ENCODE results near the gene PDE10A.

PDE10A gene

GRCh38 chr6:165441181-165441580, 221.9 kb downstream of the PDE10A start:
- no peak for ATAC-seq
- no peak for TF ChIP-seq ZFP3 (CRISPR knock-in tag; IDR thresholded peaks at IDR 0.05)
- TF ChIP-seq SNAI2 (CRISPR knock-in tag; IDR thresholded peaks at IDR 0.05) = no peak
- no peak for TF ChIP-seq ZFP30 (CRISPR knock-in tag; IDR thresholded peaks at IDR 0.05)
- no peak for TF ChIP-seq ZC3H10 (CRISPR knock-in tag; IDR thresholded peaks at IDR 0.05)
- TF ChIP-seq TOX (CRISPR knock-in tag; IDR thresholded peaks at IDR 0.05; ENCODE audit: borderline replicate concordance) = no peak
- no peak for TF ChIP-seq TSHZ2 (CRISPR knock-in tag; IDR thresholded peaks at IDR 0.05)
- no peak for TF ChIP-seq PPARA (CRISPR knock-in tag; IDR thresholded peaks at IDR 0.05; ENCODE audit: borderline replicate concordance)
- TF ChIP-seq ZNF70 (CRISPR knock-in tag; IDR thresholded peaks at IDR 0.05) = no peak
- TF ChIP-seq TCF4 (CRISPR knock-in tag; IDR thresholded peaks at IDR 0.05; ENCODE audit: borderline replicate concordance) = no peak

GRCh38 chr6:165439928-165440554, 223.0 kb downstream of the PDE10A start:
- ATAC-seq = no peak
- no peak for TF ChIP-seq ARNTL (CRISPR knock-in tag; IDR thresholded peaks at IDR 0.05; ENCODE audit: borderline replicate concordance, low read depth)
- TF ChIP-seq ISL1 (CRISPR knock-in tag; IDR thresholded peaks at IDR 0.05) = no peak
- no peak for TF ChIP-seq CREB5 (CRISPR knock-in tag; IDR thresholded peaks at IDR 0.05; ENCODE audit: low read depth)
- TF ChIP-seq TSHZ2 (CRISPR knock-in tag; IDR thresholded peaks at IDR 0.05) = no peak
- TF ChIP-seq CSRNP3 (CRISPR knock-in tag; IDR thresholded peaks at IDR 0.05) = no peak
- no peak for TF ChIP-seq TOX (CRISPR knock-in tag; IDR thresholded peaks at IDR 0.05; ENCODE audit: borderline replicate concordance)
- TF ChIP-seq CSDC2 (CRISPR knock-in tag; IDR thresholded peaks at IDR 0.05) = no peak
- no peak for TF ChIP-seq OSR1 (CRISPR knock-in tag; IDR thresholded peaks at IDR 0.05)
- no peak for TF ChIP-seq RARB (CRISPR knock-in tag; IDR thresholded peaks at IDR 0.05)
- TF ChIP-seq PATZ1 (CRISPR knock-in tag; IDR thresholded peaks at IDR 0.05; ENCODE audit: borderline replicate concordance) = no peak
- no peak for TF ChIP-seq ZC3H10 (CRISPR knock-in tag; IDR thresholded peaks at IDR 0.05)
- TF ChIP-seq TCF4 (CRISPR knock-in tag; IDR thresholded peaks at IDR 0.05; ENCODE audit: borderline replicate concordance) = no peak
- TF ChIP-seq GLIS3 (CRISPR knock-in tag; IDR thresholded peaks at IDR 0.05) = no peak
- no peak for TF ChIP-seq POU6F1 (CRISPR knock-in tag; IDR thresholded peaks at IDR 0.05; ENCODE audit: borderline replicate concordance, low read depth)
- TF ChIP-seq ZNF8 (CRISPR knock-in tag; IDR thresholded peaks at IDR 0.05) = no peak

Data from SK-N-SH treated with all-trans-retinoic acid at 6 μM for 48 hours (cell line).